Stomach (tissue), 4 donors: ENCODE results near the gene DDAH1.

Experiments
- CTCF ChIP-seq, 7 experiments: fragments of 450-650 bp in 4 of 7; fragments of 200-600 bp in 3 of 7; sonication (generic) in 3 of 7; IDR thresholded peaks; one replicate each; pipeline ENCODE4 v1.5.1; 2016 to 2019; ENCODE audit warnings: antibody characterized with exemption in 7 of 7, control low read depth in 2 of 7, mild to moderate bottlenecking in 1 of 7
- EP300 ChIP-seq: sonication (generic); formaldehyde crosslinking; IDR thresholded peaks from one replicate; pipeline ENCODE4 v1.6.1; 2017; ENCODE audit warnings: antibody characterized with exemption
- POLR2A ChIP-seq, 4 donors: fragments of 450-650 bp; IDR thresholded peaks; one replicate each; pipeline ENCODE4 v1.6.1; 2016; ENCODE audit warnings: antibody characterized with exemption in 4 of 4, control low read depth in 2 of 4, mild to moderate bottlenecking in 1 of 4, moderate library complexity in 1 of 4
- POLR2AphosphoS5 ChIP-seq, 3 donors: sonication (generic); formaldehyde crosslinking; IDR thresholded peaks; one replicate each; pipeline ENCODE4 v1.6.1; 2016; ENCODE audit warnings: antibody characterized with exemption in 3 of 3

- TF ChIP-seq CTCF (IDR thresholded peaks at IDR 0.05) (no peak), POLR2A (IDR thresholded peaks at IDR 0.05) (no peak), POLR2AphosphoS5 (IDR thresholded peaks at IDR 0.05) (no peak), EP300 (no peak)
Measured at GRCh38 chr1:85282424-85282823, 182.5 kb downstream of the DDAH1 start.
